ENCODE data around the gene DCHS1.

Gene DCHS1

GRCh38 chr11:6650104-6650503 is 5.5 kb downstream of the DCHS1 start:
- no peaks in the 10 kb centered on the region for H3K36me3 ChIP-seq
- H3K27me3 ChIP-seq, result no peaks in the 10 kb centered on the region
- no peak overlapping the region for H3K4me3 ChIP-seq (ENCODE audit: low read depth, low read length)
- H3K4me1 ChIP-seq, result no peaks in the 10 kb centered on the region; the same call in 1 of the 2 replicates
- TF ChIP-seq CTCF (IDR thresholded peaks at IDR 0.05; ENCODE audit: low read depth, low read length), result no peak
- no peaks in the 10 kb centered on the region for H3K9me3 ChIP-seq
- no peak for DNase-seq

- TF ChIP-seq CTCF (IDR thresholded peaks at IDR 0.05; ENCODE audit: low read depth, low read length), result no peak
- Histone ChIP-seq H3K36me3 (no peaks in the 10 kb centered on the region), H3K27me3 (no peaks in the 10 kb centered on the region), H3K4me3 (ENCODE audit: low read depth, low read length) (no peak overlapping the region), H3K4me1 (no peaks in the 10 kb centered on the region; the same call in 1 of the 2 replicates), H3K9me3 (no peaks in the 10 kb centered on the region)
- DNase-seq, result no peak
Measured at GRCh38 chr11:6648501-6648900, 7.1 kb downstream of the DCHS1 start.

GRCh38 chr11:6647836-6648235 is 7.8 kb downstream of the DCHS1 start:
- H3K36me3 ChIP-seq, result no peaks in the 10 kb centered on the region
- no peaks in the 10 kb centered on the region; the same call in 1 of the 2 replicates for H3K4me1 ChIP-seq
- no peak for DNase-seq
- no peaks in the 10 kb centered on the region for H3K9me3 ChIP-seq
- no peak overlapping the region for H3K4me3 ChIP-seq (ENCODE audit: low read depth, low read length)
- no peak for TF ChIP-seq CTCF (IDR thresholded peaks at IDR 0.05; ENCODE audit: low read depth, low read length)
- H3K27me3 ChIP-seq, result no peaks in the 10 kb centered on the region

GRCh38 chr11:6646918-6647679 is 8.5 kb downstream of the DCHS1 start:
- Histone ChIP-seq H3K4me1 (no peaks in the 10 kb centered on the region; the same call in 1 of the 2 replicates), H3K27me3 (no peaks in the 10 kb centered on the region), H3K9me3 (no peaks in the 10 kb centered on the region), H3K4me3 (ENCODE audit: low read depth, low read length) (no peak overlapping the region), H3K36me3 (no peaks in the 10 kb centered on the region)
- TF ChIP-seq CTCF (IDR thresholded peaks at IDR 0.05; ENCODE audit: low read depth, low read length), result no peak
- DNase-seq, result no peak

GRCh38 chr11:6646576-6646917 is 9.1 kb downstream of the DCHS1 start:
- TF ChIP-seq CTCF (IDR thresholded peaks at IDR 0.05; ENCODE audit: low read depth, low read length), result no peak
- Histone ChIP-seq H3K36me3 (no peaks in the 10 kb centered on the region), H3K27me3 (no peaks in the 10 kb centered on the region), H3K9me3 (no peaks in the 10 kb centered on the region), H3K4me1 (no peaks in the 10 kb centered on the region; the same call in 1 of the 2 replicates), H3K4me3 (ENCODE audit: low read depth, low read length) (no peak overlapping the region)
- DNase-seq, result peak; percentile 23

GRCh38 chr11:6646071-6646470 is 9.5 kb downstream of the DCHS1 start:
- Histone ChIP-seq H3K36me3 (no peaks in the 10 kb centered on the region), H3K4me3 (ENCODE audit: low read depth, low read length) (no peak overlapping the region), H3K9me3 (no peaks in the 10 kb centered on the region), H3K4me1 (no peaks in the 10 kb centered on the region; the same call in 1 of the 2 replicates), H3K27me3 (no peaks in the 10 kb centered on the region)
- DNase-seq, result no peak
- no peak for TF ChIP-seq CTCF (IDR thresholded peaks at IDR 0.05; ENCODE audit: low read depth, low read length)
